ENCODE measurements around the gene DOK6. TPM values are rescaled to one million over a fixed set of nuclear protein-coding genes. Genes with fewer than 3 reads are reported as not detected.

Gene DOK6
- total and polyA plus RNA-seq, 9 of the 15 experiments (the other 6 are each of a cell fraction or from before 2014, with no cell fraction given): not detected

- Histone ChIP-seq H3K79me2 (ENCODE audit: control insufficient read depth, insufficient read depth, low read length) (no peaks in the 10 kb centered on the region), H3K9me1 (ENCODE audit: control insufficient read depth, insufficient read depth, low read length) (no peaks in the 10 kb centered on the region), H3K36me3 (ENCODE audit: control insufficient read depth, insufficient read depth, low read length) (no peaks in the 10 kb centered on the region), H3K4me2 (ENCODE audit: insufficient read depth, low read length) (no peak overlapping the region), H3K4me3 (no peak overlapping the region), H3K27me3 (ENCODE audit: control insufficient read depth in 2 of 2, insufficient read depth in 2 of 2, low read length in 2 of 2) (no peaks in the 10 kb centered on the region), H2AFZ (ENCODE audit: low read depth, low read length) (no peak overlapping the region), H3K27ac (ENCODE audit: extremely low read depth, low read depth, low read length) (no peak overlapping the region), H3K4me1 (replicated peaks in 1 of 2; ENCODE audit: control insufficient read depth in 2 of 2, insufficient read depth in 2 of 2, low read length in 2 of 2) (no peaks in the 10 kb centered on the region), H3K9ac (ENCODE audit: insufficient read depth in 1 of 2, low read depth in 2 of 2, low read length in 2 of 2) (no peak overlapping the region), H3K9me3 (replicated peaks; ENCODE audit: control insufficient read depth, insufficient read depth, low read depth, low read length) (no peaks in the 10 kb centered on the region), H4K20me1 (replicated peaks; ENCODE audit: control insufficient read depth, insufficient read depth, low read length) (no peaks in the 10 kb centered on the region)
- DNase-seq (ENCODE audit: extremely low read depth in 1 of 4, low spot score in 3 of 4) (no peak), FAIRE-seq (no peak), ATAC-seq (no peak)
- 19% methylated on average over 3 of the region's 5 CpGs for whole genome bisulfite sequencing (ENCODE audit: insufficient coverage, low coverage, missing lambda C conversion rate)
- CTCF ChIA-PET (ENCODE audit: low intra/inter-chr PET ratio): no interaction called here
- no peak for TF ChIP-seq RBM25 (IDR thresholded peaks at IDR 0.05; ENCODE audit: low read depth, low read length, severe bottlenecking)
- POLR2A ChIA-PET: no interaction called here
- BruUV-seq (replicated peaks): no TSS peak
- intact Hi-C loops (cut with micrococcal nuclease): no loop called here
- in situ Hi-C loops (cut with MboI): no loop called here
Observed at GRCh38 chr18:69817335-69817940, 416.8 kb downstream of the DOK6 start.

GRCh38 chr18:69819460-69819859, 418.8 kb downstream of the DOK6 start:
- Histone ChIP-seq H4K20me1 (replicated peaks; ENCODE audit: control insufficient read depth, insufficient read depth, low read length) (no peaks in the 10 kb centered on the region), H2AFZ (ENCODE audit: low read depth, low read length) (no peak overlapping the region), H3K4me3 (no peak overlapping the region), H3K27me3 (ENCODE audit: control insufficient read depth in 2 of 2, insufficient read depth in 2 of 2, low read length in 2 of 2) (no peaks in the 10 kb centered on the region), H3K27ac (ENCODE audit: extremely low read depth, low read depth, low read length) (no peak overlapping the region), H3K79me2 (ENCODE audit: control insufficient read depth, insufficient read depth, low read length) (no peaks in the 10 kb centered on the region), H3K9me3 (replicated peaks; ENCODE audit: control insufficient read depth, insufficient read depth, low read depth, low read length) (no peaks in the 10 kb centered on the region), H3K36me3 (ENCODE audit: control insufficient read depth, insufficient read depth, low read length) (no peaks in the 10 kb centered on the region), H3K9ac (ENCODE audit: insufficient read depth in 1 of 2, low read depth in 2 of 2, low read length in 2 of 2) (no peak overlapping the region), H3K9me1 (ENCODE audit: control insufficient read depth, insufficient read depth, low read length) (no peaks in the 10 kb centered on the region), H3K4me2 (ENCODE audit: insufficient read depth, low read length) (no peak overlapping the region), H3K4me1 (replicated peaks in 1 of 2; ENCODE audit: control insufficient read depth in 2 of 2, insufficient read depth in 2 of 2, low read length in 2 of 2) (no peaks in the 10 kb centered on the region)
- ChIA-PET POLR2A (no interaction called here), CTCF (ENCODE audit: low intra/inter-chr PET ratio) (no interaction called here)
- BruUV-seq (replicated peaks): no TSS peak
- FAIRE-seq (no peak), ATAC-seq (no peak), DNase-seq (ENCODE audit: extremely low read depth in 1 of 4, low spot score in 3 of 4) (no peak)
- in situ Hi-C loops (cut with MboI): no loop called here
- intact Hi-C loops (cut with micrococcal nuclease): no loop called here
- 0% methylated on average over 2 of the region's 2 CpGs for WGBS (ENCODE audit: insufficient coverage, low coverage, missing lambda C conversion rate)
- no peak for TF ChIP-seq WHSC1 (IDR thresholded peaks at IDR 0.05; ENCODE audit: low read length)
- TF ChIP-seq U2AF1 (optimal IDR thresholded peaks at IDR 0.05; ENCODE audit: low read depth, low read length): no peak
- no peak for TF ChIP-seq ZNF280B (CRISPR knock-in tag; IDR thresholded peaks at IDR 0.05)
- TF ChIP-seq ZBED1 (IDR thresholded peaks at IDR 0.05): no peak
- no peak for TF ChIP-seq DLX4 (CRISPR knock-in tag; IDR thresholded peaks at IDR 0.05)
- no peak for TF ChIP-seq HNRNPLL (IDR thresholded peaks at IDR 0.05; ENCODE audit: low read depth, low read length, poor library complexity, severe bottlenecking)
- TF ChIP-seq CC2D1A (IDR thresholded peaks at IDR 0.05): no peak
- no peak for TF ChIP-seq SMARCC2 (IDR thresholded peaks at IDR 0.05; ENCODE audit: low read depth)
- TF ChIP-seq STAT6 (CRISPR knock-in tag; IDR thresholded peaks at IDR 0.05): no peak
- no peak for TF ChIP-seq ZNF589 (CRISPR knock-in tag; IDR thresholded peaks at IDR 0.05; ENCODE audit: low read depth)
- TF ChIP-seq BCL6 (CRISPR knock-in tag; IDR thresholded peaks at IDR 0.05): no peak
